ENCODE results near the gene CLRN1.

Gene CLRN1, protein sequence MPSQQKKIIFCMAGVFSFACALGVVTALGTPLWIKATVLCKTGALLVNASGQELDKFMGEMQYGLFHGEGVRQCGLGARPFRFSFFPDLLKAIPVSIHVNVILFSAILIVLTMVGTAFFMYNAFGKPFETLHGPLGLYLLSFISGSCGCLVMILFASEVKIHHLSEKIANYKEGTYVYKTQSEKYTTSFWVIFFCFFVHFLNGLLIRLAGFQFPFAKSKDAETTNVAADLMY

GRCh38 chr3:150972366-150973071 lies at the start of gene CLRN1:
Gene CLRN1, minus strand, starts transcription at chr3:150972727. Its CDS starts 19 bp downstream, at chr3:150972708.
- DNase-seq (ENCODE audit: low spot score in 2 of 2), result no peak
- Histone ChIP-seq H3K9me3 (no peaks in the 10 kb centered on the region), H3K4me1 (peaks cover 4% of the 10 kb centered on the region), H3K4me3 (no peak within 1 kb of the TSS), H3K27me3 (ENCODE audit: low read depth) (no peaks in the 10 kb centered on the region), H3K36me3 (replicated peaks) (no peaks in the 10 kb centered on the region)
- in situ Hi-C loops (cut with MboI; ENCODE audit: low sequenced_read_pairs), result no loop called here

GRCh38 chr3:151016478-151016795 lies 43.9 kb upstream of the CLRN1 start:
- Histone ChIP-seq H3K9me3 (no peaks in the 10 kb centered on the region), H3K27me3 (ENCODE audit: low read depth) (peaks cover 30% of the 10 kb centered on the region), H3K4me3 (no peak overlapping the region), H3K4me1 (no peaks in the 10 kb centered on the region), H3K36me3 (replicated peaks) (no peaks in the 10 kb centered on the region)
- in situ Hi-C loops (cut with MboI; ENCODE audit: low sequenced_read_pairs), result no loop called here
- no peak for DNase-seq (ENCODE audit: low spot score in 2 of 2)

- in situ Hi-C loops (cut with MboI; ENCODE audit: low sequenced_read_pairs), result no loop called here
- peaks cover 26% of the 10 kb centered on the region for H3K27me3 ChIP-seq (ENCODE audit: low read depth)
- H3K9me3 ChIP-seq, result no peaks in the 10 kb centered on the region
- H3K36me3 ChIP-seq (replicated peaks), result no peaks in the 10 kb centered on the region
- no peak for DNase-seq (ENCODE audit: low spot score in 2 of 2)
- H3K4me1 ChIP-seq, result no peaks in the 10 kb centered on the region
- H3K4me3 ChIP-seq, result no peak overlapping the region
Observed at GRCh38 chr3:151015767-151016477, 43.4 kb upstream of the CLRN1 start.

DNA sequence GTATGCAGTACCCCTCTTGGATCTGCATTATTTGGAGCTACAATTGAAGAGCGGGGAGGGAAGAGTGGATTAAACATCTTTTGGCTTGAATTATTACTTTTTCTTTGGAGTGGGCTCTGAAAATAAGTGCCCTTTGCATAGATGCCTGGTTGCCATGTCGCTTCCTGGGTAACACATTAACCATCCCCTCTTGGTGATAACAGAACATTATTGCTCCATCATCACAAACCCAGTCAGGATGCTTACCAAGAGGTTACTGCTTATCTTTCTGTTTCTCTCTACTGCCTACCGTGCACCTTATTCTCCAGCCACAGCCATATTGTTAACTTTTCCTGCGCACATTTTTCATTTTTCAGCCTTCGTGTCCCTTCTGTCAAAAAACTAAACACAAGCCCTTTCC lies 42.7 kb upstream of the CLRN1 start:
- no peaks in the 10 kb centered on the region for H3K36me3 ChIP-seq (replicated peaks)
- in situ Hi-C loops (cut with MboI; ENCODE audit: low sequenced_read_pairs), result no loop called here
- no peaks in the 10 kb centered on the region for H3K4me1 ChIP-seq
- no peak overlapping the region for H3K4me3 ChIP-seq
- no peaks in the 10 kb centered on the region for H3K9me3 ChIP-seq
- no peak for DNase-seq (ENCODE audit: low spot score in 2 of 2)
- H3K27me3 ChIP-seq (ENCODE audit: low read depth), result peaks cover 26% of the 10 kb centered on the region

GRCh38 chr3:151014501-151015018 lies 42.0 kb upstream of the CLRN1 start:
- Histone ChIP-seq H3K4me1 (no peaks in the 10 kb centered on the region), H3K27me3 (ENCODE audit: low read depth) (peaks cover 26% of the 10 kb centered on the region), H3K4me3 (no peak overlapping the region), H3K36me3 (replicated peaks) (no peaks in the 10 kb centered on the region), H3K9me3 (no peaks in the 10 kb centered on the region)
- in situ Hi-C loops (cut with MboI; ENCODE audit: low sequenced_read_pairs), result no loop called here
- no peak for DNase-seq (ENCODE audit: low spot score in 2 of 2)

- no peak overlapping the region for H3K4me3 ChIP-seq
- DNase-seq (ENCODE audit: low spot score in 2 of 2), result no peak
- no peaks in the 10 kb centered on the region for H3K36me3 ChIP-seq (replicated peaks)
- in situ Hi-C loops (cut with MboI; ENCODE audit: low sequenced_read_pairs), result no loop called here
- no peaks in the 10 kb centered on the region for H3K9me3 ChIP-seq
- H3K4me1 ChIP-seq, result no peaks in the 10 kb centered on the region
- H3K27me3 ChIP-seq (ENCODE audit: low read depth), result peaks cover 19% of the 10 kb centered on the region
Observed at GRCh38 chr3:151012753-151013152, 40.2 kb upstream of the CLRN1 start.

DNA sequence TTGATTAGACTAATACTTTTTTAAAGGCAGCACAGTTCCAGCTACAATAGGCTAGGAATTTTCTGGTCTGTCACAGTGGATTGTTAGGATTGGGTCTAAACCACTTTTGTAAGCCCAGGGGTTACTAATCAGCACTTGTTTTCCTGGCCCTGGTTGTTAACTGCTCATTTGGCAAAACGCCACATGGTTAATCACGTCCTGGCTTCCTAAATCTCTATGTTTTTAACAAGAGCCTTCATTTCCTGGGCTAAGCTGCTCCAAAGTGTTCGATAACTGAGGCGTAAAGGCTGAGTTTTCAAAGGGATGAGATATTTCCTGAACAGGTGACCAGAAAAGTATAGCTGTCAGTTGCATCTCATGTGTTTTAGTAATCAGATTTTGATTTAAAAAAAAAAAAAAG lies 38.9 kb upstream of the CLRN1 start:
- no peak for DNase-seq (ENCODE audit: low spot score in 2 of 2)
- no peaks in the 10 kb centered on the region for H3K4me1 ChIP-seq
- in situ Hi-C loops (cut with MboI; ENCODE audit: low sequenced_read_pairs), result no loop called here
- no peaks in the 10 kb centered on the region for H3K36me3 ChIP-seq (replicated peaks)
- no peaks in the 10 kb centered on the region for H3K9me3 ChIP-seq
- peaks cover 15% of the 10 kb centered on the region for H3K27me3 ChIP-seq (ENCODE audit: low read depth)
- no peak overlapping the region for H3K4me3 ChIP-seq

- no peaks in the 10 kb centered on the region for H3K4me1 ChIP-seq
- no peak for DNase-seq (ENCODE audit: low spot score in 2 of 2)
- H3K4me3 ChIP-seq, result no peak overlapping the region
- peaks cover 10% of the 10 kb centered on the region for H3K27me3 ChIP-seq (ENCODE audit: low read depth)
- H3K9me3 ChIP-seq, result no peaks in the 10 kb centered on the region
- in situ Hi-C loops (cut with MboI; ENCODE audit: low sequenced_read_pairs), result no loop called here
- no peaks in the 10 kb centered on the region for H3K36me3 ChIP-seq (replicated peaks)
Observed at GRCh38 chr3:151009981-151010380, 37.5 kb upstream of the CLRN1 start.

- H3K9me3 ChIP-seq, result no peaks in the 10 kb centered on the region
- no peaks in the 10 kb centered on the region for H3K36me3 ChIP-seq (replicated peaks)
- H3K4me1 ChIP-seq, result no peaks in the 10 kb centered on the region
- H3K27me3 ChIP-seq (ENCODE audit: low read depth), result peaks cover 10% of the 10 kb centered on the region
- DNase-seq (ENCODE audit: low spot score in 2 of 2), result no peak
- H3K4me3 ChIP-seq, result no peak overlapping the region
- in situ Hi-C loops (cut with MboI; ENCODE audit: low sequenced_read_pairs), result no loop called here
Observed at GRCh38 chr3:151009430-151009829, 36.9 kb upstream of the CLRN1 start.

GRCh38 chr3:151008699-151009098 lies 36.2 kb upstream of the CLRN1 start:
- no peaks in the 10 kb centered on the region for H3K36me3 ChIP-seq (replicated peaks)
- in situ Hi-C loops (cut with MboI; ENCODE audit: low sequenced_read_pairs), result no loop called here
- no peaks in the 10 kb centered on the region for H3K4me1 ChIP-seq
- peaks cover 10% of the 10 kb centered on the region for H3K27me3 ChIP-seq (ENCODE audit: low read depth)
- no peak for DNase-seq (ENCODE audit: low spot score in 2 of 2)
- no peak overlapping the region for H3K4me3 ChIP-seq
- no peaks in the 10 kb centered on the region for H3K9me3 ChIP-seq

DNA sequence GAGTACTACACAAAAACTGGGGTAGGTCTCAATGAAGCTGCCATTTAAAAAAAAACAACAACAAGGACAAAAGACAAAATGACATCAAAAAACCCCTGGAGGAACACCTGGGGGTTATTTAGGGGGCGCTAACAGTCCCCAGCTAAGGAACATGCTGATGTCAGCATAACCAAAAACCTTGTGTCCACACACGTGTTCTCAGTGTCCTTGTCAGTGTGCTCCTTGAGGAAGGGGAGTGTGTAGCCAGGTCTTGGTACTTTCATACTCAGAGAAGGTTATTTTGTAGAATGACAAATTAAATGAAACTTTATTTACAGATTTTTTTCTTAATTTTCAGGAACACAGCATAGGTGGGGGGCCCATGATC lies 31.2 kb upstream of the CLRN1 start:
- in situ Hi-C loops (cut with MboI; ENCODE audit: low sequenced_read_pairs), result no loop called here
- Histone ChIP-seq H3K27me3 (ENCODE audit: low read depth) (peaks cover 2% of the 10 kb centered on the region), H3K4me1 (no peaks in the 10 kb centered on the region), H3K4me3 (no peak overlapping the region), H3K36me3 (replicated peaks) (no peaks in the 10 kb centered on the region), H3K9me3 (no peaks in the 10 kb centered on the region)
- DNase-seq (ENCODE audit: low spot score in 2 of 2), result no peak

GRCh38 chr3:151003029-151003767 lies 30.7 kb upstream of the CLRN1 start:
- no peak for DNase-seq (ENCODE audit: low spot score in 2 of 2)
- Histone ChIP-seq H3K4me1 (no peaks in the 10 kb centered on the region), H3K36me3 (replicated peaks) (no peaks in the 10 kb centered on the region), H3K9me3 (no peaks in the 10 kb centered on the region), H3K4me3 (no peak overlapping the region), H3K27me3 (ENCODE audit: low read depth) (no peaks in the 10 kb centered on the region; the same call in 1 of the 2 replicates)
- in situ Hi-C loops (cut with MboI; ENCODE audit: low sequenced_read_pairs), result no loop called here

DNA sequence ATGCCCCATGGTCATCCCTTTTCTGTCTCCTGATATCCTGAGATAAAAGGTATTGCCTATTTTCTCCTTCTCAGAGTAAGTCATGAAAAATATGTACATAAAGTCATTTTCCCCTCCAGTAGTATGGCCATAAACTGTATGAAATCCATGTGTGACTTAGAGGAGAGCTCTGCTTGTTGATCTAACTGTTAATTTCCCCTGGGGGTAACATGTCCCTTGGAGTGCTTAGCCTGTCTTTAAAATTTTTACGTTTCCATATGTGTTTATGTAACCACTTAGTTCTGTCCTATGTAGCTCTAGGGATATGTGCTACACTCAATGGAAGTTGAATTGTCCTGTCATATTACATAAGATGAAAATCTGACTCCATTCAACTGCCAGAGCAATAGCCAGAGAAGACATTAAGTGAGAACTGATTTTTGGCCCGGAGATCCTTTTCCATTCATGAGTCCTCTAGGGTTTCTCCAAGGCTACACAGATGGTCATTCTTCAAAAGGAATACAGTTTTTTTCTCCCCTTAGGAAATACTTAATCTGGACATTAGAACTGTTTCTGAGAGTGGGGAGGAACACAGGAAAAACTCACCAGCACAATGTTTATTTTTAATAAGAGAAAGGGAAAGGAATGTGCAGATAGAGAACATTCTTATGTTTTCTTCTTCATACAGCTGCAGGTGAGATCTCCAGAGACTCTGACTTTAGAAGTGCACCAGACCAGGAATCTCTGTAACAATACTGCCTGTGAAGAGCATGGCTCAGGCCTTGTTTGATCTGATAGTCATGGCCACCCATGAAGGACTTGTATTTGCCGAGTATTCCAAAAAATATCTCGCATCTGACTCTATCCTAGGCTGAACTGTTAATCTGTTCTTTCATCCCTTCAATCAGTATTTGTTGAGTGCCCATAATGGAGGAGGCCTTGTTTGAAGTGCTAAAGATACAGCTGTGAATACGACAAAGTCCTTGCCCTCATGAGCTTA lies 29.8 kb upstream of the CLRN1 start:
- no peaks in the 10 kb centered on the region for H3K36me3 ChIP-seq (replicated peaks)
- no peaks in the 10 kb centered on the region for H3K9me3 ChIP-seq
- H3K4me3 ChIP-seq, result no peak overlapping the region
- H3K4me1 ChIP-seq, result no peaks in the 10 kb centered on the region
- no peak for DNase-seq (ENCODE audit: low spot score in 2 of 2)
- no peaks in the 10 kb centered on the region; the same call in 1 of the 2 replicates for H3K27me3 ChIP-seq (ENCODE audit: low read depth)
- in situ Hi-C loops (cut with MboI; ENCODE audit: low sequenced_read_pairs), result no loop called here

Data from HAP-1 (cell line).